ENCODE results near the gene MYO16.

Gene MYO16

DNA sequence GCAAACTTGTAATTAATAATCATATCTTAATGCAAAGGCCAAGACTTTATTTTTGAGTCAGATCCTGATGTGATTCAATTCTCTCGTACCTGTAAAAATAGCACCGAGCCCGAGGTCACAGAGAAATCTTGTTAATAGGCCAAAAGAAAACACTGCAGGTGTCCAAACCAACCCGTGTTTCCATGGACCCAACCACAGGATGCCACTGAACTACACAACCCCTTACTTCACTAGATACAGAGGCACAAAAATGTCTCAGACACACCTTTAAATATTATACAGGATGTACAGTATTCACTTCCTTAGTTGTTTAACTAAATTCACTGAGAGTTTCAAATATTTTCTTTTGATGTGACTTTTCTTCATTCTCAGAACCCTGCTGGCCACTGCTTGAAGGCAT lies 530.9 kb downstream of the MYO16 start:
- DNase-seq: no peak

GRCh38 chr13:109160887-109161669 lies 531.7 kb downstream of the MYO16 start:
- DNase-seq: no peak

GRCh38 chr13:109162248-109163036 lies 533.0 kb downstream of the MYO16 start:
- DNase-seq: no peak

DNA sequence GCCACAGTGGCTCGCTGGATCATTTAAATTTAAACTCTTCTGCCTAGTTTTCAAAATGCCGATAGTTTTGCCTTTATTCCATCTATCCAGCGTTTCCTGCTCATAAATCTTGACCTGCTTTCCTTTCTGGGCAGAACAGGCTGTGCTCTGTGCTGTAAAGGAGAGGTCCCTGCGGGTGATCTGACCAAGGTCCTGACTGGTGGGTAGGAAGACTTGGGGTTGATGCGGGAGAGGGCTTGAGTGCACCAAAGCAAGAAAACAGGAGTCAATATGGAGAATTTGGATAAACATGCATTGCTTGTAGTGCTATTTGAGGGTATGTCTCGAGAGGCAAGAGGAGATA lies 533.6 kb downstream of the MYO16 start:
- no peak for DNase-seq

DNA sequence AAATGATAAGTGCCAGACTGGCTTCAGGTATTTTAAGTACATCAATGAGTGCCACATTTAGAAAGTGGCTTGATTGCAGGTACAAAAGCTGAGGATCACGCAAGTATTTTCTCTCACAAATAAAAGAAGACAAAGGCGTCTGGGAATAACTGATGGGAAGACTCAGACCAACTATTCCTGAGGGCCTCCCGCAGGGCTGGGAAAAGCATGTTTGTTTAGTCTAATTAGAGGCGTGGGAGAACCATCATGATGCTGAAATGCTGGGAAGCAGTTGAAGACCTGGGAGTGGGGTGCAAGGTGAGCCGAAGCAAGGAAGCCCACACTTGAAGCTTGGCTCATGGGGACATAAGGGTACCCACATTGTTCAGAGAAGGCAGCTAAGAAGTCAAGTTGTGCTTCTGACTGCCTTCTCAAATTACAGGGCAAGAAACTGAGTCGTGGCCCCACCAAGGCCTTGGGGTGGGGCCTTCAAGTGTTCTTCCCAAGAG lies 536.0 kb downstream of the MYO16 start:
- DNase-seq: no peak

DNA sequence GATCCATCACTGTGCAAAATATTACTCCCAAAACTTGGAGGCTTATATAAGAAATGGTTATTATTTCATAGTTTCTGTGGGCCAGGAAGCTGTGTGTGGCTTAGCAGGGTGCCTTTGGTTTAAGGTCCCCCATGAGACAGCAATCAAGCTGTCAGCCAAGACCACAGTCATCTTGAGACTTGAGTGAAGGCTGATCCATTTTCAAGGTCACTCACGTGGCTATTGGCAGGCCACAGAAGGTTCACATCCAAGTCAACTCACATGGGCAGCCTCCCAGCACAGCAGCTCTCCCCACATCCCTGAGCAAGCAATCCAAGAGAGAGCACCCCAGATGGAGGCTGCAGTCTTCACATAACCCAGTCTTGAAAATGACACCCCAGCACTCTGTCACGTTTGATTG lies 537.4 kb downstream of the MYO16 start:
- DNase-seq: no peak

DNA sequence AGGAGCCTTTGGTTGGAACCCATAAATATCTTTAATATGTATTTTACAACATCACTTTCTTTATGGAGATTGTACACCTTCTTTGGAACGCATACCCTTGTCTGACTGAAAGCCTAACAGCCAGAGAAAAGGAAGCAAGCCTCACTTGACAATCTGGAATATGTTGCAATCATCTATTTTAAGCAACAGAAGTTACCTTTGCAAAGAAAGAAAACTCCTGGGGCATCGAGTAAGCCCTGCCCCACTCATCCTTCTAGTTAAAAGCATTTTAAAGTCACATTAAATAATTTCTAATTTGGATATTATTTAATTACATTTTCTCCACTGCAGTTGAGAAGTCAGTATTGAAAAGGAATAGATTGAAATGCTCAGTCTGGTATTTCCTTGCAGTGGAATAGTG lies 542.7 kb downstream of the MYO16 start:
- no peak for DNase-seq

GRCh38 chr13:109175666-109176065 lies 546.3 kb downstream of the MYO16 start:
- no peak for DNase-seq

DNA sequence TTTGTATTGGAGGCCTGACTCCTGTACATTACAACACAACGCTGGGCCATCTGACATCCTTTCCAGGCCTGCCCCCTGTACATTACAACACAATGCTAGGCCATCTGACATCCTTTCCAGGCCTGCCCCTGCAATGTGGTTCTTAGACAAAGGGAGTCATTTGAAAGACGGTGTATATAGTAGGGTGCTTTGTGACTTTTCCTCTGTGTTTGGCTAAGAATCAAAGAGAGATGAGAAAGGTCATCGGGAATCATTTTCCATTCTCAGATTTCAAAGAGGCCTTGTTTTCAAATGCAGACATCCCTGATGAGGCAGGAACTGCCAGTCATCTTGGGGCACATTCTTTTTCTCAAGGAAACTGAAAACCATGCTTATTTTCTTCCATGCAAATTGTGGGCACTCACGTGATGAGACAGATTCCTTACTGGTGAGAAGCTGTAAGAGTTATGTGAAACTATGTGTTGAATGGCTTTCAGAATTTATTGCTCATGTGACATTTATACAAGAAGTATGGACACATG lies 551.6 kb downstream of the MYO16 start:
- DNase-seq: no peak

- DNase-seq: no peak
Measured at GRCh38 chr13:109182777-109183465, 553.5 kb downstream of the MYO16 start.

DNA sequence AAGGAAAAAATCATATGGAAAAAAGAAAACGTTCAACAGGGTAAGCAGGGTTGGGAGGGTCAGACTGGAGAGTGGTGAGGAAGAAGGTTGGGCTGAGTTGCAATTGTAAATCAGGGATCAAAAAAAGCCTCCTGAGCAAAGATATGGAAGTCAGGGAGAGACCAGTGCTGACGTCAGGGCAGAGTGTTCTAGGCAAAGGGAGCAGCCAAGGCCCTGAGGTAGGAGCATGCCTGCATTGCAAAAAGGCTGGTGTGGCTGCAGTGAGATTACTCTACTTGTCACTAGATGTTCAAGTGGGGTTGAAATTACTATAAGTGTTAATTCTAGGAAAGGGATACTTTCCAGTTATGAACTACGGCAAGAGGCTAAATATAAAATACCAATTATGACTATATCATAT lies 562.0 kb downstream of the MYO16 start:
- DNase-seq: no peak

- DNase-seq: no peak
Measured at GRCh38 chr13:109192306-109192705, 562.9 kb downstream of the MYO16 start.

DNA sequence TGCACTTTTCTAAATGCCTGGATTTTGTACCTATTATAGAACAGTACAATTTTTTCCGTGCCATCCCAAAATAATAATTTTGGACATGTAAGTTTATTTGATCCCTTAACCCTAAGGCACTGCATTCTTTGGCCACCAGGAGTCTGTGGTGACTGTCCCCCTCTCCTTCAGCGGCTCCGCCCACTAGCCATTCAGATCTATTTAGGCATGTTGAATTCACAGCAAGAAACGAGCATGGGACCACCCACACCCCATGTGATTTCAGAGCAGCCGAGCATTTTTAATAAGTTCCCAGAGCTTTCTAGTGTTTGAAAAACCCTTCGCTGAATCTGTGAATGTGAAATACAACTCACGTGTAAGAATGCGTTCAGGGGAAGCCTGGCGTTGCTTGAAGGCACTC lies 567.5 kb downstream of the MYO16 start:
- no peak for DNase-seq

DNA sequence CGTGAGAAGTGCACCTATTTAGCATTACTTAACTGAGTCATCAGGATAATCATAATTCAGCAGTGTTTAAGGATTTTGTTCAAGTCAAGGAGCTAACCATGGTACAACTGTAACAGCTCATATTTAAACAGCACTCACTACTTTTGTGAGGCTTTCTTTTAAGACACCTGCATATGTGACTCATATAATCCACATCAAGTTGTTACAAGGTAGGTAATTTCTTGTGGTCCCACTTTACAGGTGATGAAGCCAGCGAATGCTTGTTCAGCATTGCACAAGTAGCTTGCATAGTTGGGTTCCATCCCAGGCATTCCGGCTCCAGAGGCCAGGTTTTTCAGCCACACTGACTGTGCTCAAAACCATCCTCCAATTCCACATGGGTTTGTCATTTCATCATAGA lies 569.2 kb downstream of the MYO16 start:
- no peak for DNase-seq

DNA sequence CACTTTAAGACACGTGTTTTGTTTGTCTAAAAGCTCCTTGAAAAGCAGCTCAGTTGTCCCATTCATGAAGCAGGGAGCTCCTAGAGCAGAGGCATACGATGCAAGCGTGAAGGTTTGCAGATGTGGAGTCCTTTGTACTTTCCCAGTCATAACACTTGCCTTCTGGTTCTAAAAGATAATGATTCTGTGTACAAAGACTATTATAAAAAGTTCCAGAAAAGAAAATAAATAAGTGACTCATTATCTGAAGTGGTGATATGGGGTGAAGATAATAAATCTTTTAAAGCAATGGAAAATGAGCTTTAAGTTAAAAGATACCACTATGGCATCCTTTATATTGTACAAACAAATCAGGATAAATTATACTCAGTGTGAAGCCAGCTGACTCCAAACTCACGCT lies 569.9 kb downstream of the MYO16 start:
- DNase-seq: no peak

DNA sequence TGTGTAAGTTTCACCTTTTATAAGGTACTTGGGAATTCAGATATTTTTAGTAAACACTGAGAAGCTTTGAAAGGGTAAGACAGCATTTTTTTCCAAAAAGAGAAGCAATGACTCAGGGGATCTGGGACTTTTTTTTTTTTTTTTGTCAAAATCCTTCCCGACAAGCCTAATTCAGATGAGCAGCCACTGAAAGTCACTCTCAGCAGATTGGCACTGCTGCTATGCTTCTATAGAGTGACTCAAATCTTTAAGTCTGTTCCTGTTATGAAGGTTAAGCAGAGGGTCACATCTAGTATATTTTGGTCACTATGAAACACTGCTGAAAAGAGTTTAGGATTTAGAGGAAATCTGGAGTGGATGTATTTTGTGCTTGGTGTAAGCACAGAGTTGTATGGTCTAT lies 571.1 kb downstream of the MYO16 start:
- no peak for DNase-seq

DNA sequence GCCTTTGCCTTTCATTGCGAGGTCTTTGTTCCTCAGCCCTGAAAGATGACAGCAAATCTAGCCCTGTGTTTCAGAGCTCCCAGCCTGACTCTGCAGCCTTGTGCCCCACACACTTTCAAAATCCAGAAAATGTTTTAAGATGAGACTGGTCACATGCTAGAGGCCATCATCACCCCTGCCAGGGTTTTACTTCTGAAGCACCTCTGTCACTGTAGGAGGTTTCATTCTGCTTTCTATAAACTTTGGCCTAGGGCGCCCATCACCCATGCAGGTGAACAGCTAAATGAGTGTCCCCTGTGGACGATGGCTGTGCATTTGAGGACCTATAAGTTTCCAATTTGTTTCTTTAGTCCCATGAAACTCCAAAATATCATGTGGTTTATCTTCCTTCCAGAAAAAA lies 574.2 kb downstream of the MYO16 start:
- DNase-seq: no peak

- DNase-seq: no peak
Measured at GRCh38 chr13:109204252-109204651, 574.8 kb downstream of the MYO16 start.

- no peak for DNase-seq
Measured at GRCh38 chr13:109204657-109205056, 575.2 kb downstream of the MYO16 start.

- no peak for DNase-seq
Measured at GRCh38 chr13:109205315-109205714, 575.9 kb downstream of the MYO16 start.

GRCh38 chr13:109206616-109207015 lies 577.2 kb downstream of the MYO16 start:
- no peak for DNase-seq

GRCh38 chr13:109207622-109208021 lies 578.2 kb downstream of the MYO16 start:
- DNase-seq: no peak

DNA sequence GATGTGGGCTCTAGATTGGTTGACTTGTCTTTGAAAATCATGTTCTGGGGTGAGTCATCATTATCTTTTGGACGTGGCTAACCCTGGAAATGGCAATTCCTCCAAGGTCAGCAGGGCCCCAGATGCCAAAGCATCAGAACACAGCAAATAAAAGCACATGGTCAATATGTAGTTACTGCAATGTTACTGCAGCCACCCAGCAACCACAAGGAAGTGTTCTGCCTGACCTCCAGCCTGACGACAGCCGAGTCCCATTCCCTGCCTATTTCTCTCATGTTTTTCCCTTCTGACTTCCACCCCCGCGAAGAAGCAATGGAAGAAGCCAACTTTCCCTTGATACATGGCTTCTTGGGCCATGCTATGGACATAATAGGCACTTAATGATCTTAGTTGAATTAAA lies 579.1 kb downstream of the MYO16 start:
- DNase-seq: no peak

DNA sequence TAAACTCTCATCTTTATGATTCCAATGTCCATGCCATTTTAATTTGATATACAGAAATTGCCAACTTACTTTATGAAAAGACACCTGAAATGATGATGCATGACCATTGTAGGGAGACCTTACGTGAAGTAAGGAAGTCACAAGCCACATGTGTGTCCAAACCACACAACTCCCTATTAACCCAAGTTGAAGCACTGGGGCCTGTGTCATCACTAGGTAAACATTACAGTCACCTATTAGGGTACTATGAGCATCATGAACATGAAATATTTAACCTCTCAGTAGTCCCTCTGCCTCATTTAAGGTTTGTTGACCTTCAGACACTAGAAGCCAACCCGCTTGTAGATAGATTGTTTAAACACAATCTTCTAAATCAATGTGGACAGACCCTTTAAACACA lies 580.1 kb downstream of the MYO16 start:
- DNase-seq: no peak

All from activated T-cell treated with anti-CD3 and anti-CD28 coated beads for 4 hours (primary cell).